ENCODE data around the gene TERT.

- TF ChIP-seq POLR2AphosphoS5 (IDR thresholded peaks at IDR 0.05), result no peak
- no peak for TF ChIP-seq EP300 (IDR thresholded peaks at IDR 0.05)
- TF ChIP-seq CTCF (IDR thresholded peaks at IDR 0.05), result no peak
- TF ChIP-seq POLR2A (IDR thresholded peaks at IDR 0.05), result no peak
Measured at GRCh38 chr5:1311439-1312055, 16.7 kb upstream of the TERT start.

Data from gastroesophageal sphincter (tissue), 3 donors.